Right lobe of liver (tissue), 4 donors: ENCODE results near the gene ASIC4.

Experiments
- POLR2A ChIP-seq: fragments of 450-650 bp; IDR thresholded peaks from one replicate; pipeline ENCODE4 v1.6.1; 2017; ENCODE audit warnings: antibody characterized with exemption, mild to moderate bottlenecking
- TF ChIP-seq, protein P1 (sequence below), 4 donors: fragments of 200-600 bp in 3 of 4; fragments of 450-650 bp in 1 of 4; IDR thresholded peaks; one replicate each; pipeline versions ENCODE4 v1.5.1 to v1.8.0; 2016 to 2022; ENCODE audit warnings: antibody characterized with exemption in 4 of 4, mild to moderate bottlenecking in 2 of 4
- donor health status: DM: no; HTN: no; CAD: no.
- donor health status: DM: no; HTN: no; CAD: no.
- donor health status: DM: no; HTN: yes; CAD: no.

DNA sequence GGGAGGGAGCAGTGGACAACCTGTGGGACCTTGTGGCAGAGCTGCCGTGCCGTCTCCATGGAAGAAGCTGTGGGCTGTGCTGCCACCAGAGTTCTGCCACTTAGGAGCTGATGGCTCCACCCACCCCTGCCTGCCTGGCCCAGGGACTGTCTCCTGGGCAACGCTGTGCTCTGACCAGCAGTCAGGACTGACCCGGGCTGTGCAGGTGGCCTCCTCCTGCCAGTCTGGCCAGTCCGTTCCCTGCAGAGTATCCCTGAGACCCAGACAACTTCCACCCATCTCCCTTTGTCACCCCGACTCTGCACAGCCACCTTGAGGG, 12.8 kb downstream of the ASIC4 start:
- TF ChIP-seq, protein P1, sequence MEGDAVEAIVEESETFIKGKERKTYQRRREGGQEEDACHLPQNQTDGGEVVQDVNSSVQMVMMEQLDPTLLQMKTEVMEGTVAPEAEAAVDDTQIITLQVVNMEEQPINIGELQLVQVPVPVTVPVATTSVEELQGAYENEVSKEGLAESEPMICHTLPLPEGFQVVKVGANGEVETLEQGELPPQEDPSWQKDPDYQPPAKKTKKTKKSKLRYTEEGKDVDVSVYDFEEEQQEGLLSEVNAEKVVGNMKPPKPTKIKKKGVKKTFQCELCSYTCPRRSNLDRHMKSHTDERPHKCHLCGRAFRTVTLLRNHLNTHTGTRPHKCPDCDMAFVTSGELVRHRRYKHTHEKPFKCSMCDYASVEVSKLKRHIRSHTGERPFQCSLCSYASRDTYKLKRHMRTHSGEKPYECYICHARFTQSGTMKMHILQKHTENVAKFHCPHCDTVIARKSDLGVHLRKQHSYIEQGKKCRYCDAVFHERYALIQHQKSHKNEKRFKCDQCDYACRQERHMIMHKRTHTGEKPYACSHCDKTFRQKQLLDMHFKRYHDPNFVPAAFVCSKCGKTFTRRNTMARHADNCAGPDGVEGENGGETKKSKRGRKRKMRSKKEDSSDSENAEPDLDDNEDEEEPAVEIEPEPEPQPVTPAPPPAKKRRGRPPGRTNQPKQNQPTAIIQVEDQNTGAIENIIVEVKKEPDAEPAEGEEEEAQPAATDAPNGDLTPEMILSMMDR (IDR thresholded peaks at IDR 0.05) = no peak
- TF ChIP-seq POLR2A = no peak
